Ishikawa (cell line): ENCODE results near the gene OPCML.

Source experiments
- EGR1 ChIP-seq: IDR thresholded peaks from 2 replicates; pipeline ENCODE4 v1.6.1; 2012
- EP300 ChIP-seq: IDR thresholded peaks from 2 replicates; pipeline ENCODE4 v1.6.1; 2012; ENCODE audit warnings: borderline replicate concordance
- FOXM1 ChIP-seq: IDR thresholded peaks from 2 replicates; pipeline ENCODE4 v1.6.1; 2012; ENCODE audit warnings: low read depth, borderline replicate concordance
- TAF1 ChIP-seq: IDR thresholded peaks from 2 replicates; pipeline ENCODE4 v1.6.1; 2012; ENCODE audit warnings: low read depth, mild to moderate bottlenecking
- TF ChIP-seq, protein P1 (sequence below): IDR thresholded peaks from 2 replicates; pipeline ENCODE4 v1.6.1; 2012
- TF ChIP-seq, protein P2 (sequence below): IDR thresholded peaks from 2 replicates; pipeline ENCODE4 v1.6.1; 2012; ENCODE audit warnings: low read depth, mild to moderate bottlenecking
- TF ChIP-seq, protein P3 (sequence below): IDR thresholded peaks from 2 replicates; pipeline ENCODE4 v1.6.1; 2012

DNA sequence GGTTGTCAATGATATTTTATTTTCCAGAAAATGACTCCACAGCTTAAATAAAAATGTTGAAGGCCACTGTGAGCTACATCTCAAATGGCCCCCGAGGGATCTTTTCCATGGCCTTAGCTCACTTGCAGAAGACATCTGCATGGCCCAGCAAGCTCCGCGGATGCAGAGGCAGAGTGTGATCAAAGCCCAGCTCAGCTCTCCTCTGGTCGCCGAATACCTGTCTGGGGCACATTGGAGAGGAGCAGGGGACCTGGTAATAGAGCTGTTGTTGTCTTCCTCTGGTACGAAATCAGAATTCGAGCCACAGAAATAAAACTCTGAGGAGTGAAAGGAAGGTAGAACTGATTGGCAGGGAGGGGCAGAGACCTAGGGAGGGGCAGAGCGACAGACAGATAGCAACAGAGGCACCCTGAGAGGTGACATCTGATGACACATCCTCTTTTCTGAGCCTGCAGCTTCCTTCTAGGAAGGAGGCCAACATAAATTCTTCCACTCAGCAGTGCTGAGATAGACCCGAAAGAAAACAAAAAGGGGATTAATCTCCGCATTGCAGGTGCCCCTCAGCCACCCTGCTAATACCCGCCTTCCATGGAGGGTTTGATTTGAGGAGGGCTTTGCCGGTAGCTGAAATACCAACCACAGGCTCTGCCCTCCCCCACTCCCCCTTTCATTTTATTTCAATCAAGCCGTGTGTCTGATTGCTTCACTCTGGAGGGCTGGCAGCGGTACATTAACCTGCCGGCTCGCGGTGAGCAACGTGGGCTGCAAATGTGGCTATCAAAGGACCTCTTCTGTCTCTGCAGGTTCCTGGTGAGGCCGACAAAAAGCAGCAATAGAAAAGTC, 759.4 kb downstream of the OPCML start:
- TF ChIP-seq, protein P1, sequence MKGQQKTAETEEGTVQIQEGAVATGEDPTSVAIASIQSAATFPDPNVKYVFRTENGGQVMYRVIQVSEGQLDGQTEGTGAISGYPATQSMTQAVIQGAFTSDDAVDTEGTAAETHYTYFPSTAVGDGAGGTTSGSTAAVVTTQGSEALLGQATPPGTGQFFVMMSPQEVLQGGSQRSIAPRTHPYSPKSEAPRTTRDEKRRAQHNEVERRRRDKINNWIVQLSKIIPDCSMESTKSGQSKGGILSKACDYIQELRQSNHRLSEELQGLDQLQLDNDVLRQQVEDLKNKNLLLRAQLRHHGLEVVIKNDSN, result no peak
- TF ChIP-seq FOXM1 (no peak), EGR1 (no peak), EP300 (no peak), TAF1 (no peak)
- TF ChIP-seq, protein P2, sequence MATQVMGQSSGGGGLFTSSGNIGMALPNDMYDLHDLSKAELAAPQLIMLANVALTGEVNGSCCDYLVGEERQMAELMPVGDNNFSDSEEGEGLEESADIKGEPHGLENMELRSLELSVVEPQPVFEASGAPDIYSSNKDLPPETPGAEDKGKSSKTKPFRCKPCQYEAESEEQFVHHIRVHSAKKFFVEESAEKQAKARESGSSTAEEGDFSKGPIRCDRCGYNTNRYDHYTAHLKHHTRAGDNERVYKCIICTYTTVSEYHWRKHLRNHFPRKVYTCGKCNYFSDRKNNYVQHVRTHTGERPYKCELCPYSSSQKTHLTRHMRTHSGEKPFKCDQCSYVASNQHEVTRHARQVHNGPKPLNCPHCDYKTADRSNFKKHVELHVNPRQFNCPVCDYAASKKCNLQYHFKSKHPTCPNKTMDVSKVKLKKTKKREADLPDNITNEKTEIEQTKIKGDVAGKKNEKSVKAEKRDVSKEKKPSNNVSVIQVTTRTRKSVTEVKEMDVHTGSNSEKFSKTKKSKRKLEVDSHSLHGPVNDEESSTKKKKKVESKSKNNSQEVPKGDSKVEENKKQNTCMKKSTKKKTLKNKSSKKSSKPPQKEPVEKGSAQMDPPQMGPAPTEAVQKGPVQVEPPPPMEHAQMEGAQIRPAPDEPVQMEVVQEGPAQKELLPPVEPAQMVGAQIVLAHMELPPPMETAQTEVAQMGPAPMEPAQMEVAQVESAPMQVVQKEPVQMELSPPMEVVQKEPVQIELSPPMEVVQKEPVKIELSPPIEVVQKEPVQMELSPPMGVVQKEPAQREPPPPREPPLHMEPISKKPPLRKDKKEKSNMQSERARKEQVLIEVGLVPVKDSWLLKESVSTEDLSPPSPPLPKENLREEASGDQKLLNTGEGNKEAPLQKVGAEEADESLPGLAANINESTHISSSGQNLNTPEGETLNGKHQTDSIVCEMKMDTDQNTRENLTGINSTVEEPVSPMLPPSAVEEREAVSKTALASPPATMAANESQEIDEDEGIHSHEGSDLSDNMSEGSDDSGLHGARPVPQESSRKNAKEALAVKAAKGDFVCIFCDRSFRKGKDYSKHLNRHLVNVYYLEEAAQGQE, result no peak
- TF ChIP-seq, protein P3, sequence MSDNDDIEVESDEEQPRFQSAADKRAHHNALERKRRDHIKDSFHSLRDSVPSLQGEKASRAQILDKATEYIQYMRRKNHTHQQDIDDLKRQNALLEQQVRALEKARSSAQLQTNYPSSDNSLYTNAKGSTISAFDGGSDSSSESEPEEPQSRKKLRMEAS, result no peak
